Urothelium cell line (cell line): ENCODE measurements around the gene MPL.

ENCODE experiments used
- DNase-seq: peaks from one replicate; pipeline ENCODE4 v3.0.0; 2011; ENCODE audit warnings: low spot score, mixed read lengths
- FAIRE-seq: peaks from 2 replicates; lab custom pipeline; 2011; peaks lifted over from hg19 to GRCh38; lab: Jason Lieb, UNC

Gene MPL

DNA sequence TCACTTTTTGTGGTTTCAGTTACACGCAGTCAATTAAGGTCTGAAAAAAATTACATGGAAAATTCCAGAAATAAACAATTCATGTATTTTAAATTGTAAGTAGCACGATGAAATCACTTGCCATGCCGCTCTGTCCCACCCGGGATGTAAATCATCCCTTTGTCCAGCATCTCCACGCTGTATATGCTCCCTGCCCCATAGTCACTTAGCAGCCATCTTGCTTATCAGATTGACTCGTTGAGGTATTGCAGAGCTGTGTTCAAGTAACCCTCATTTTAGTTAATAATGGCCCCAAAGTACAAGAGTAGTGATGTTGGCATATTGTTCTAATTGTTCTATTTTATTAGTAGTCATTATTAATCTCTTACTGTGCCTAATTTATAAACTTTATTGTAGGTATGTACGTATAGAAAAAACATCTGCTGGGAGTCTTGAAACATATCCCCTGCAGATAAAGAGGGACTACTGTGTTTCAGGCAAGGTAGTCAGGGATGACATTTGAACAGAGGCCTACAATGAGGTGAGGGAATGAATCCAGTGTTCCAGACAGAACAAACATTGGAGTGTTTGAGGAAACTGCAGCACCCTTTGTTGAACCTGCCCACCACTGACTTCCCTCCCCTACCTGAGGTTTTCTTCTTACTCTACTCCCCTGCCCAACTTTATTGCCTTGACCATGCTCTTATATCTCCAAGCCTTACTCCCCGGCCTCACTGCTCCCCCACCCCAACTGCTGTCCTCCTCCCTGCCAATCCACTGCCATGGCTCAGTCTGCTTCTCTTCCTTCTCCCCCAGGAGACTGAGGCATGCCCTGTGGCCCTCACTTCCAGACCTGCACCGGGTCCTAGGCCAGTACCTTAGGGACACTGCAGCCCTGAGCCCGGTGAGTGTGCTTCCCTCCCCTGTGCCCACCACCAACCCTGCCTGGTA, 14.1 kb downstream of the MPL start:
- DNase-seq (no peak), FAIRE-seq (no peak)

DNA sequence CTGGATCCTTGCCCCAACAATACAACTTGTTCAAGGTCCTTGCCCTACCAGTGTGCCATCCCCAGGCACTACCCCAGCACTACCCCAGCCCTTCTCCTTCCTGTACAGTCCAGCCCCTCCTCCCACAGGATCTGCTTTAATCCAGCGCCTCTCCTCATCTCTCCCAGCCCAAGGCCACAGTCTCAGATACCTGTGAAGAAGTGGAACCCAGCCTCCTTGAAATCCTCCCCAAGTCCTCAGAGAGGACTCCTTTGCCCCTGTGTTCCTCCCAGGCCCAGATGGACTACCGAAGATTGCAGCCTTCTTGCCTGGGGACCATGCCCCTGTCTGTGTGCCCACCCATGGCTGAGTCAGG, 14.7 kb downstream of the MPL start:
- FAIRE-seq: no peak
- no peak for DNase-seq

DNA sequence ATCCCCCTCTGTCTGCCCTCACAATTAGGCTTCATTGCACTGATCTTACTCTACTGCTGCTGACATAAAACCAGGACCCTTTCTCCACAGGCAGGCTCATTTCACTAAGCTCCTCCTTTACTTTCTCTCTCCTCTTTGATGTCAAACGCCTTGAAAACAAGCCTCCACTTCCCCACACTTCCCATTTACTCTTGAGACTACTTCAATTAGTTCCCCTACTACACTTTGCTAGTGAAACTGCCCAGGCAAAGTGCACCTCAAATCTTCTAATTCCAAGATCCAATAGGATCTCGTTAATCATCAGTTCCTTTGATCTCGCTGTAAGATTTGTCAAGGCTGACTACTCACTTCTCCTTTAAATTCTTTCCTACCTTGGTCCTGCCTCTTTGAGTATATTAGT, 15.3 kb downstream of the MPL start:
- DNase-seq (no peak), FAIRE-seq (no peak)

DNA sequence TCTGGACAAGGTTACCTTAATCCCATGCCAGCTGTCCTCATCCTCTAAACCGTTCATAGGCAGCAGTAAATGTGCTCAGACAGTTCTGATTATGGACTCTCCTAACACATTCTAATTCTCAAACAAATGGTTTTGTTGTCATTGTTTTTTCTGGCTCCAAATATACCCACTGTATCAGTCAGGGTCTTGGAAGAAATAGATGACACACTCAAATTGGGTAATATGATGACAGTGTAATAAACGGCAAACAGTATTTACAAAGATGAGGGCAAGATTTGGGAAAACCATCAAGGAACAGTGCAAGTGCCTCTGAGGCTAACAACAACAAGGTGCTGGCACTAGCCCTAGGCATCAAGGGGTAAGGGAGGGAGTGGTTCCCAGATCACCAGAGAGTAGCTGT, 16.9 kb downstream of the MPL start:
- FAIRE-seq: no peak
- no peak for DNase-seq

DNA sequence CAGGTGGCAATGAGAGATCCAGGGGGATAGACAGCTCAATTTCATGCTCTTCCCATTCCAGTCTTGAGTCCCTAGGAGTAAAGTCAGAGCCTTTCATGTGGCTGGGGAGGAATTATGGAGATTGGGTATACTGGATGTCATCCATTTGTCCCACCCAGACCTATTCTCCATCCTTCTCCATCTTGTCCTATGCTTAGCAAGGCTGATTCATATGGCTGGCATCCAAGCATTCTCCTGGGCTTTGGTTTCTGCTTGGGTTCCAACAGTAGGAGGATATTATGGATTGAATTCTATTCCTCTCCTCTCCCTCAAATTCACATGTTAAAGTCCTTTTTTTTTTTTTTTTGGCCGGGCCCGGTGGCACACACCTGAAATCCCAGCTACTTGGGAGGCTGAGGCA, 17.3 kb downstream of the MPL start:
- DNase-seq (no peak), FAIRE-seq (no peak)

DNA sequence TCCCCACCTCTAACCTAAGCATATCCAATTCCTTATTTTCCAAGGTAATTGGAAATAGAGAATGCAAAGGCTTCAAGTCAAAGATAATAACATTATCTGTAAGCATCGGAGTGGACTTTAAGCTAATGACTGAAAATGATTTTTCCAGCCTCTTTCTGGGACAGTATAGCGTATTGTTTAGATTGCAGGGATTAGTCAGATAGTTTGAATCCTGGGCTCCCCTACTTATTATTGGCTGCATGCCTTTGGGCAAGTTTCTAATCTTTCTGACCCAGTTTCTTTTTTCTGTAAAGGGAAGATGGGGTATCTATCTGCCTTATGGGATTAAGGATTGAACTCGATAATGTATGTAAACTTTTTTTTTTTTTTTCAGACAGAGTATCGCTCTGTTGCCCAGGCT, 19.6 kb downstream of the MPL start:
- DNase-seq (no peak), FAIRE-seq (no peak)

DNA sequence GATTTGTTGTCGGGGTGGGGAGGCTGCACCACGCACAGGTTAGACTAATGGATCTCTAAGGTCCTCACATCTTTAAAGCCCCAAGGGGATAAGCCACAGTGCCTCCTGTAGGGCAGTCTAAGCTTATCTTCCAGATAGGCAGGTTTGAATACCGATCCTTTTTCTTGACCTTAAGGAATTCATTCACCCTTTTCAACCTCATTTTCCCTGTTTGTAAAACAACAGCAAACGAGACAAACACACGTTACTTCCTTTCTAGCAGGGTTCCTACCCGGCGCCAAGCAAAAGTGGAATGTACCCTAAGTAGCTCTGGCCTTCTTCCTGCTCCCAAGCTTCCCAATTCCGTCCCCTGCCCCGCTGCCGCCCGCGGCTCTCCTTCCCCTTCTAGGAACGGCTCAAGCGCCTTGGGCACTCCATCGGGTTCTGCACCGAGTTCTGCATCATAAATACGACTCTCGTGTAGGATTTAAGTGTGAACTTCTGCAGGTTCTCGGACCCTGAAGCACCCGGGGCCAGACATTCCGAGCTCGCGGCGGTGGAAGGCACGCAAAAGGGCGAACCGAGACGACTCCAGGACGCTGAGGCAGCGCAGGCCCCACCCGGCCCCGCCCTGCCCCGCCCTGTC, 20.6 kb downstream of the MPL start:
- DNase-seq (peak; percentile 58), FAIRE-seq (no peak)

DNA sequence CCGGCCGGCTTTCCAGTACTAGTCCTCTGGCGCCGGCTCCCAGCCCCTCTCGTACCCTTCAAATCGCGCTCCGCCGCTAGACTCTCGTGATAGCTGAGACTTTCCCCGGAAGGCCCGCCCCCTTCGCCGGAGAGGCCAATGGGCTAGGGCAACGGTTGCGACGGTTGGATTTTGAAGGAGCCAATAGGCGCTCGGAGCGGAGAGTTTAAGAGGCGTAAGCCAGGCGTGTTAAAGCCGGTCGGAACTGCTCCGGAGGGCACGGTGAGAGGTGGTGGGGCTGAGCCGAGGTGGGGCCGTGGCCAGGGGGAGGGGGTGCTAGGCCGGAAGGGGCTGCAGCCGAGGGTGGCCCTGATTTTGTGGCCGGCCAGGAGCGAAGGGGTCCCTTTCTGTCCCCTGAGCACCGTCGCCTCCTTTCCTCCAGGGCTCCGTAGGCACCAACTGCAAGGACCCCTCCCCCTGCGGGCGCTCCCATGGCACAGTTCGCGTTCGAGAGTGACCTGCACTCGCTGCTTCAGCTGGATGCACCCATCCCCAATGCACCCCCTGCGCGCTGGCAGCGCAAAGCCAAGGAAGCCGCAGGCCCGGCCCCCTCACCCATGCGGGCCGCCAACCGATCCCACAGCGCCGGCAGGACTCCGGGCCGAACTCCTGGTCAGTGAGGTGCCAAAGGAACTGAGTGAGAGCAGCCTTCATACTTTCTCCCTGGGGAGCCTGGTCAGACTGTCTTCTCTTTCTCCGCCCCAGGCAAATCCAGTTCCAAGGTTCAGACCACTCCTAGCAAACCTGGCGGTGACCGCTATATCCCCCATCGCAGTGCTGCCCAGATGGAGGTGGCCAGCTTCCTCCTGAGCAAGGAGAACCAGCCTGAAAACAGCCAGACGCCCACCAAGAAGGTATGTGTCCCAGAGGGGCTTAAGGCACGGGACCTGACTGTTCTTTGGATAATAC, 21.4 kb downstream of the MPL start, which contains the start of gene CDC20:
TSS of gene CDC20 (plus strand) at position 236 of the 948 bp plus-strand sequence. CDS start at position 471, 235 bp downstream.
- FAIRE-seq: peak; percentile 93
- peak; percentile 98 for DNase-seq

DNA sequence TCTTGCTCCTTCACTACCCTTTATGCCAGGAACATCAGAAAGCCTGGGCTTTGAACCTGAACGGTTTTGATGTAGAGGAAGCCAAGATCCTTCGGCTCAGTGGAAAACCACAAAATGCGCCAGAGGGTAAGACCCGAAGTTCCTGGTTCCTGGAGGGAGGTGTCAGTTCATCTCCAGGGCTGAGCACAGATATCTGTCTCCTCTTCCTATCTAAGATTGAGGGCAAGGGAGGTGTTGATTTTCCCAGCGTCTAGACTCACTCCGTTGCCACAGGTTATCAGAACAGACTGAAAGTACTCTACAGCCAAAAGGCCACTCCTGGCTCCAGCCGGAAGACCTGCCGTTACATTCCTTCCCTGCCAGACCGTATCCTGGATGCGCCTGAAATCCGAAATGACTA, 22.1 kb downstream of the MPL start:
- no peak for DNase-seq
- FAIRE-seq: no peak

DNA sequence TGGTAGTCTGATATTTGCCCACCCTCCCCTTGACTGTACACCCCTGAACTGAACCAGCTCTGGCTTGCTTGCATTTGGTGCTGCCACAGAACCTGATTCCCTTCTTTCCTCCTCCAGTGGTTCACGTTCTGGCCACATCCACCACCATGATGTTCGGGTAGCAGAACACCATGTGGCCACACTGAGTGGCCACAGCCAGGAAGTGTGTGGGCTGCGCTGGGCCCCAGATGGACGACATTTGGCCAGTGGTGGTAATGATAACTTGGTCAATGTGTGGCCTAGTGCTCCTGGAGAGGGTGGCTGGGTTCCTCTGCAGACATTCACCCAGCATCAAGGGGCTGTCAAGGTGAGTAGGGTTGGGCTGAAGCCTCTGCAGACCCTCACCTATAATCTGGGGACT, 23.0 kb downstream of the MPL start:
- DNase-seq (no peak), FAIRE-seq (no peak)

DNA sequence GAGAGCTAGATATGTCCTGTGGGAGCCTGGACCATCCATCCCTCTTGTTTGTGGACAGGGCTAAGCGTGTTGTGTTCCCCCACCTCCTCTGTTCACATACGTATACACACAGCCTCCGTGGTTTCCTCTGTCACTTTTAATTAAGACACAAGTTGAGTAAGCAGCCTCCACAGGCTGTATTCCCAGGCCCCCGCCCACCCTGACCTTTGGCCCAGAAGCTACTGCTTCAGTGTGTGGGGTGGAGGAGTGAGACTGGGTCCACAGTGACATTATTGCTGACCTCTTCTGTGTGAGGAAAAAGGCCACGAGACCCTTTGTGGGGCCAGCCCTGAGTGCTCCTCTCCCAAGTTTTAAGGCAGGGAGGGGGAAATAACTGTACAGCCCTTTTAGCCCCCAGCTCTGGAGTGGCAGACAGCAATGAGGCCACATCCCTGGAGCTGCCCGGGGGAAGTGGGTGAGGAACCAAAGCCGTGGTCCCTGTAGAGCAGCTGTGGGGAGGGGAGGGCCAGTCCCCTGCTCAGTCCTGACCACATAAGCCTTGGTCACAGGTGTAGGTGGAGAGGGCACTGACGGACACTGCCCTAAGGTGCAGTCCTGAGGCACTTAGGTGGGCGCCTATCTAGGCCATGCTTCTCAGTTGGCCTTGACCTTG, 25.8 kb downstream of the MPL start:
- no peak for DNase-seq

DNA sequence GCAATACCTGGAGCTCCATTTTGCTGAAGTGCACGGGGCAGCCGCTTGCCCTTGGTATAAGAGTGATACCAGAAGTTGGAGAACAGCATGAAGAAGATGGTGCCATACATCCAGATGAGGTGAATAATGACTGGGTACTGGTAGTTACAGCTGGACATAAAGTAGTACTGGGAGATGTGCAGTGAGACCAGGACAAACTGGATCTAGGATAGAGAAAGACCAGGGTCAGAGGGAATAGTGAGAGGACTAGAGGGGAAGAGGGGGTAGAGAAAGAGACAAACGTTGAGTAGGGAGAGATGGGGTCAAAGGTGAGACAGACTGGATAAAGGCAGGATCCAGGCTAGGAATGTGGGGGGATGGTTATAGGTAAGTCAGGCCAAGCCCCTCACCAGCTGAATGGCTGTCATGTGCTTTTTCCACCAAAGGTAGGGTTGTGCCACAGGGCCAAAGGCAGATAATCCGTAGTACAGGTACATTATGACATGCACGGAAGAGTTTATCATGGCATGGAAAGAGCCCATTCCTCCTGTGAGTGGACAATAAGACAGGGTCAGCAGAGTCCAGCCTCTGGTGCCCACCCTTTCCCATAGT, 26.4 kb downstream of the MPL start:
- DNase-seq: no peak
- no peak for FAIRE-seq

More for the DNA sequence above, 25.8 kb downstream of the MPL start:
- FAIRE-seq: no peak

DNA sequence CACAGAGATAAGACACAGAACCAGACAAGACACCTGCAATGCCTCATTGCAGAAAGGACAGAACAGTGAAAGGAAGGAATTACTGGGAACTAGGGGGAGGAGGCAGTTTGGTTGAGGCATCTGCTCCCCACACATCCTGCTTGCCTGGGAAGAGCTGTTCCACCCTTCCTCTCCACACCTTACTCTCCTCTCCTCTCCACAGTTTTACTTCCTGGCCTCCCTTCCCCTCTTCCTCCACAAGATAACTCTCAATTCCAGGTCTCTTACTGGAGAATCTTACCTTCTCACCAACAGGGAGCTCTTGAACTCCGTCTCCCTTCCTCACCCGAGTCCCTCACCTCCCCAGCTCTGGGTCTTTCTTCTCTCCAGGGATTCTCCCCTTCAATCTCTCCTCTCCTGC, 28.1 kb downstream of the MPL start:
- DNase-seq: no peak
- FAIRE-seq: no peak

DNA sequence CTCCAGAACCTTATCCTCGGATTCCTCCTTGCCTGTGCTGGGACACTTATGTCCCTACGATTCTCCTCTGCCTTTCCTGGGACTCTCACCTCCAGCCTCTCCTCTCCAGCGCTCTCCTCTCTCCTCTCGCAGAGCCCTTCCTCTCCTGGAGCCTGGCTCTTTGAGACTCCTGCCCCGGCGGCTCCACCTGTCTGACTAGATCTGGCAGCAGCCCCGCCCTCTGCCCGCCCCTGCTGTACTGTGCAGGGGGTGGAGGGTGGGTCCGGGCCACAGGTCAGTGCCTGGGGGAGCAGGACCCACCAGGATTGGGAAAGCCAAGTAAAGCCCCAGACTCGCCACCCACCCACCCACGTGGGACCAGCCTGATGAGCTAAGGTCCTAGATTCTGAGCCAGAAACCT, 28.6 kb downstream of the MPL start:
- DNase-seq: peak; percentile 49
- no peak for FAIRE-seq

DNA sequence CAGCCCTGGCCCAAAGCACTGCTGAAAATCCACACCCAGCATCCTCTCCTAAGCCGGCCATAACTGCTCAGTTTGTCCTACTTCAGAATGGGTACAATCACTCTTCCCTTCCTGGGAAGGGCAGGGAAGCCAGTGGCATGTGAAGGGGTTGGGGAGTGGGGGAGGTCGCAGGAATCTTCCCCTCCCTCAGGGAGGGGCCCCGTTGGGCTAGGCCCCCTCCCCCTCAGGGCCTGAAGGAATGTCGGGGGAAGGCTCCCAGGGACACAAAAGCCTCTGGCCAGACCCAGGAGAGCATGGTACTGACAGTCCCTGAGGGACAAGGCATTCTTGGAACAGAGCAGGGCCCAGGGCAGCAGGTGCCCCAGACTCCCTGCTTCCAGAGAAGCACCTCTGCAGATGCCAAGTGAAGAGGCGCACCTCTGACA, 29.0 kb downstream of the MPL start:
- FAIRE-seq (peak; percentile 77), DNase-seq (peak; percentile 38)

DNA sequence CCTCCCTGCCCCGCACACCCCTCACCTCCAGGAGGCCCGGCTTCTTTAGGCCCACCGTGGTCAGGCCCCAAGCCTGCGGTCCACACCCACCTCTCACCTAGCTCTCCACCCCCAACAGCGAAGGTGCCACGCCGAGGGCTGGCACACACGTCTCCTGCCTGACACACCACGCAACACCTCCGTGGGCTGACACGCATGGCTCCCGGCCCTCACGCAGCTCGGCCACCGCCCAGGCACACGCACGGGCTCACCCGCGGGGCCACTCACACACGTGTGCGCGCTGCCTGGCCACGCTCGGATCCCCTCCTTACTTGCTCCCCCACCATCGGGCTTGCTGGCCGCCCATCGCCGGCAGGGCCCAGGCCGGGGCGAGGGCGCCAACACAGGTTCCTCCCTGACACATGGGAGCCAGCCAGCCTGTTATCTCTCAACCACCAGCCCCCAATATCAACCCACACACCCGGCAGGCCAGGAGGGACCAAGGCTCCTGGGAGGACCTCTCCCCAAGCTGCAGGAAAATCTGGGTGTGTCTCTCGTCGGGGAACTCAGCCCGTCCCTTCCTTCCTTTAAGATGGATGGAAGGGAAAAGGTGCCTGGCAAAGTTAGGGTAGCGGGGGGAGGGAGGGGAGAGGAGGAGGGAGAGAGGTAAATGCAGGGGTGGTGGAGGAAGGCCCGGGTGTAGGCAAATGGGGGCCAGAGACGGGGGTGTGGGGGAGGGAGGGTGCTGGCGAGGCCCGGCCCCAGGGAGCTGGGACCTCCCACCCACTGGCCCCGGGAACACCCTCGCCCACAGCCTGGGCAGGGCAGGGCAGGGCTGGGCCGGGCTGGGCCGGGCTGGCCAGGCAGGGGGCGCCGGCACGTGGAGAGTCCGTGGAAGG, 29.6 kb downstream of the MPL start:
- FAIRE-seq: peak; percentile 56
- peak; percentile 88 for DNase-seq

DNA sequence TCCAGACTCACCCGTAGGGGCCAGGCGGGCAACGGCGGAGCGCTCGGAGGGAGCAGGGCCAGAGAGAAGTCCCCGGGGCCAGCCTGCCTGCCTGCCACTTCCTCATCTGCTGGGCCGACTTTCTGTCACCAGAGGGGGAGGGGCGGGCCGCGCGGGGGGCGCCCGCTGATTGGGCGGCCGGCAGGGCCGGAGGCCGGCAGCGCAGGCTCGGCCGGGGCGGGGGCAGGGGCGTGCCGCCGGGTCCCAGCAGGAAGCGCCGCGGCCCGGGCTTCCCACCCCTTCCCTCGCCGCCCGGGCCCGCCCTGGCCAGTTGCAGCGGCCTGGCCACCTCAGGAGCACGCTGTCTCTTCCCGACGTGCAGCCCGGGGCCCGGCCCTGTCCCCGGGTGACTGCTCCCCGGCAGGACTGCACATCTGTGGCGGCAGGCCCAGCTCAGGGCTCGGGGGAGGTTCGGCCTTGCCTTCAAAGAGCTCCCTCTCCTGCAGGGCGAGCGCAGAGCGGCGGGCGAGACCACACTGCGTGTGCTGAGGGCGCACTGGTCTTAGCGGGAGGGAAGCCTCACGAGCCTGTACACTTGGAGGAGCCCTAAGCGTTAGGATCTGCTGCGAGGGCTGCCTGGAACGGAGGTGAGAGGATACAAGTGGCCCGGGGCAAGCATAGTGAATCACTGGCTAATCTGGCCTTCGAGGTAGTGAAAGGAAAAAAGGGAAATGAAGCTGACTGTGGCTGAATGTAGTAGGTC, 30.5 kb downstream of the MPL start, which contains the start of gene ELOVL1:
TSS of gene ELOVL1 (minus strand) at position 108 of the 742 bp plus-strand sequence. CDS start 2,402 bp downstream, outside the sequence.
- FAIRE-seq (peak; percentile 89), DNase-seq (peak; percentile 99)

DNA sequence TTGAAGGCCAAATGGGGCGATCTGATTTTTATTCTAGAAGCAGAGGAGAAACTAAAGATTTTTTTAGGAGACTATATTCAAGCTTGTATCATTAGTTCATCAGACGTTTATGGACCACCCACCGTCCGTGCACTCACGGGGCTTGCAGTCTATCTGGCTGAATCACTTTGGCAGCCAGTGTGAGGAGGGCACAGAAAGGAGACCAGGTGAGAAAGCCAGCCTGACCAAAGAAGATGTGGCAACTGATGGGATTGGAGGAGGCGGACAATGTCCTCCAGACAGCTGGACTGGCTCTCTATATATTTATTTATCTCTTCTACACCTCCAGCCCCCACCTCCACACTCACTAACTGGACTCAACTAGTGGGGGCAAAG, 31.0 kb downstream of the MPL start:
- DNase-seq (peak; percentile 46), FAIRE-seq (peak; percentile 58)
